HG03159 (cell line): ENCODE measurements around the gene MYO9A.
"Not testable (repeated sequence)": the region's sequence is repeated elsewhere in the genome, so short reads cannot be mapped to it uniquely, and the experiment has no call there.

Source experiments
- ATAC-seq: cut with Tn5 transposase; IDR thresholded peaks from one replicate; pipeline ENCODE4 v1.9.1; 2021; ENCODE audit warnings: mild to moderate bottlenecking, moderate library complexity; ENCODE audit not compliant: unreplicated experiment

MYO9A gene

DNA sequence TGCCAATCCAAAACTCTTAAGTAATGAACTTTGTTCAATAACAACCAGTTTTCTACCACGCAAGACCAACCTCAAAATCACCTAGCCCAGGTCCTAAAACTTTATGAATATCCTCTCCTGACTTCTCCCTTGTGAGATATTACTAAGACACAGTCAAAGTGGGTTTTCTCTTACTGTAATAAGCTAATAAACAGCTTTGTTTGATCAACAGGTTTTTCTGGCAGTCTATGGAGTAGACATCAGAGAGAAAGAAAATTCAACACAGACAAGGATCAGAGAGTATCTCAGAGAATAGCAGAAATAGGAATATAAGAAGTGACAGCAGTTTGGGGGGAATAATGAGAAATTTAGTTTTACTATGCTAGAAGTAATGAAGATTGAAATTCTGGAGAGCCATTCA, 228.0 kb downstream of the MYO9A start:
- ATAC-seq, result no peak

- no peak for ATAC-seq
Measured at GRCh38 chr15:71889385-71889784, 228.6 kb downstream of the MYO9A start.

DNA sequence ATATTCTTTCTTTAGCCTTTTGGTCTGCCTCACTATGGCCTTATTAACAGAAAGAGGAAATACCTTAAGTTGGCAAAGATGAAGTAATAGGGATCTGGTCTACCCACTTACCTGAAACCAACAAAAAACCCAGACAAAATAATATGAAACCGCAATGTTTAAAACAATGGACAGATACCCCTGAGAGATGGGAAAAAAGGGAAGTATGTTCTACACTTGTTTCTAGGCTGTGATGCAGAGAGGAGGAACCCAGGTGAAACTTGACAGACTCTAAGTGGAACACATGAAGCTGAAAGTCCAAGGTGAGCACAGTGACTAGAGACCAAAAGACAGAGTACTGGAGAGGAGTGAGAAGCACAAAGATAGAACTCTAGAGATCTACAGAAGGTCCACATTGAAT, 229.2 kb downstream of the MYO9A start:
- no peak for ATAC-seq

- no peak for ATAC-seq
Measured at GRCh38 chr15:71885390-71885789, 232.6 kb downstream of the MYO9A start.

DNA sequence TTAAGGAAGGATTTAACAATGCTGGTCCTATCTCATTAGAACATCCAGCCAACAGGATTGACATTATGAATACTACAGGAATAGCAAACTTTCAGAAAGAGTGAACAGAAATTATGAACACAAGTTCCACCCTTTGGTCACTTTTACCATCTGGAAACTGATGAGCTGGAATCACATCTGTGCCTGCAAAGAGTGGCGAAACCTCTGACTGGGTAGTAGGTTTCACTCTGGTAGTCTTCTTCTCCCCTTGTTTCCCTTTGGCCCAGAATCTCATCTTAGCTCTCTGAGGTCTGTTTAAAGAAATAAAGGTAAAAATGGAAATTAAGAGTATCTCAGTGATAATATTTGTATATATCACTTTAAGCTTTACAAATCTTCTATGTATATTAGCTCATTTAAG, 234.5 kb downstream of the MYO9A start:
- ATAC-seq, result no peak

- no peak for ATAC-seq
Measured at GRCh38 chr15:71880276-71880675, 237.7 kb downstream of the MYO9A start.

DNA sequence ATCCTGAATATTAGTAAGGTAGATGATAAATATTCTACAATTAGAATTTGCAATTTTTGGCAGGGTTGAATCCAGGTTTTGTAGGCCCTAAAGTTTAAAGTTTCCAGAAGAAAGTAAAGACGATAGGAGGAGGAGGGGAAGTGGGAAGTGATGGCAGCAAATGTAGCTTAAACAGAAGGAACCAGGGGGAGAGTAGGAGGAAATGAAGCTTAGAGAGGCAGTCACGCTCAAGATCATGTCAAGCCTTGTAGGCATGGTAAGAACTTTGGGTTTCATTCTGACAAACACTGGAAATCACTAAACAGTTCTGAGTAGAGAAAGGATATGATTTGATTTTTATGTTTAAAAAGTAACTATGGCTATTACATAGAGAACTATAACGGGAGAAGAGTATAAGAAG, 243.7 kb downstream of the MYO9A start:
- no peak for ATAC-seq

DNA sequence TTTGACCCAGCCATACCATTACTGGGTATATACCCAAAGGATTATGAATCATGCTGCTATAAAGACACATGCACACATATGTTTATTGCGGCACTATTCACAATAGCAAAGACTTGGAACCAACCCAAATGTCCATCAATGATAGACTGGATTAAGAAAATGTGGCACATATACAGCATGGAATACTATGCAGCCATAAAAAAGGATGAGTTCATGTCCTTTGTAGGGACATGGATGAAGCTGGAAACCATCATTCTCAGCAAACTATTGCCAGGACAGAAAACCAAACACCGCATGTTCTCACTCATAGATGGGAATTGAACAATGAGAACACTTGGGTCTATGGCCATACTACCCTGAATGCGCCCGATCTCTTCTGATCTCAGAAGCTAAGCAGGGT, 259.7 kb downstream of the MYO9A start:
- not testable (repeated sequence) for ATAC-seq

DNA sequence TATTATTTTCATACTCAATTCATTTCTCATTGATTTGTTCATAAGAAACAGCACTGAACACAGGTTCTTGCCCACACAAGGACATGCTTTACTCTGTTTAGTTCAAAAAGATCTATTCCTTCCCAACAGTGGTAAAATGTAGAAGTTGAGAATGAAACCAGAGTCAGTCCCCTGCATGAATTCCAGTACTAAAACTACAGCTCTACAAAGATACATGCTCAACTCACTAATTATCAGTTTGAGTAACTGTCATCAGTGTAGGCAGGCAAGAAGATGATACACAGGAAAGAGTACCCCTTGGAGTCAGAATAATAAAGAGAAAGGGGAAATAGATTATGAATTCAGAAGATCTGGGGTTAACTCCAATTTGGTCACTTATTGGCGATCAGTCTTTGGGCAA, 264.4 kb downstream of the MYO9A start:
- no peak for ATAC-seq

DNA sequence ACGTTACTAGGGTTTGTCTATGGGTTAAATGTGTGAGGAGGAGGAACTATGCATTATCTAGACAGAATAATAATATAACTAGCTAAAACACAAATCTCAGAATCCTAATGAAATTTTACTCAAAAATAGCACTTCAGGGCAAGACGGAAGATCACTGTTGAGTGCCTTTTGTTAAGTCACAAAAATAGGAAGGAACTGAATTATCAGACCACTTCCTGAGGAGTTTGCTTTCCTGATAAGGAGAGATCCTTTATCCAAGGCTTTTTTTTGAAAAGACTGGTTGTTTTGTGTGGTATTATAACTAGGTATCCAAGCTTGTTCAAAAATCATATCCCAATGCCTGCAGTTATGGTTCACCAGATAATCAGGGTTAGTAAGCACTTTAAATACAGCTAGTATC, 273.0 kb downstream of the MYO9A start:
- no peak for ATAC-seq

- no peak for ATAC-seq
Measured at GRCh38 chr15:71841563-71841962, 276.4 kb downstream of the MYO9A start.

DNA sequence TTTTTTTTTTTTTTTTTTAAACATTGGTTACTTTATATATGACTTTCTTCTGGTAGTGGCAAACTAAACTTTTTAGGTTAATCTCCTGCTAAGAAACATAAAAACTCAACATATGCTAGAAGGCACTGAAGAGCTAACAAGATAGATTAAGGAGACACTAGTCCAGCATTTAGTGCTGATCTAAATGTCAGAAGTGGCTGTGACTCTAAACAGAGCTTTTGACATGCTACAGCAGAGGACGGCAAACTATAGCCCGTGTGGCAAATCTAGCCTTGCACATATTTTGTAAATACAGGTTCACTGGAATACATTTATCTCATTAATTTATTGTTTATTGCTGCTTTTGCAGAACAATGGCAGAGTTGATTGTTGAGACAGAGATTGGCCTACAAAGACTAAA, 287.0 kb downstream of the MYO9A start:
- ATAC-seq, result no peak

DNA sequence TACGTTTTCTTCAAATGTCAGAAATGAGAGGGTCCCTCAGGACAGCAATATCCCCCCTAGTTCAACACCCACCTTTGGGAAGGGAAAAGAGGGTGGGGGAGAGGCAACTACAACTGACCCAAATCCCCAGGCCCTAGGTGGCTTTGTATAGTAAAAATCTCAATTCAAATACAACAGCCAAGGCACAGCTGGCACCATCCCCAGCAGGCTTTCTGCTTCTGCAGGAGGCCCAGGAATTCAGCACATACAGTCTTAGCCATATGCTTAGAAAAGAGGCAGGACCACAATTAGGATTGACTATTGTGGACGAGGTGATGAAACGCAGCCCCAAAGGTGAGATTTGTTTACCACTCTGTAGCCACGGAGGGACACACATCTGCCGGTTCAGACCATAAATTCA, 291.8 kb downstream of the MYO9A start:
- no peak for ATAC-seq

- no peak for ATAC-seq
Measured at GRCh38 chr15:71825021-71825730, 292.8 kb downstream of the MYO9A start.

DNA sequence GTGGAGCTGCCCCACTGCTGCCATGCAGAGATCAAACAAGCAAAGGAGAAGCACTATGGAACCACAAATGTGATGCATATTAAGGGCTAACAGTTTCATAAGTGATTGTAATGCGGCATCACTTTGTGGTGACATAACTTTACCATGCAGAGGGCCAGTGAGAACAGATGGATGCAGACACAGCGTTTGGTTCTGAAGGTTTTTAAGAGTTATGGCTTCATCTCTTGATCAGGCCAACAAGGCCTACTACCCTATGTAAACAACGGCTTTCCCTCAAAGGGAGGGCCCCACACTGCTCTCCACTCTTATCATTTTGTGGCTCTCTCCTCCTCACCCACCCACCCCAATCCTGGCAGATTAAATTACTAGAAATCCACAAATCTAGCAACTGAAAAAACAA, 294.1 kb downstream of the MYO9A start:
- ATAC-seq, result no peak

DNA sequence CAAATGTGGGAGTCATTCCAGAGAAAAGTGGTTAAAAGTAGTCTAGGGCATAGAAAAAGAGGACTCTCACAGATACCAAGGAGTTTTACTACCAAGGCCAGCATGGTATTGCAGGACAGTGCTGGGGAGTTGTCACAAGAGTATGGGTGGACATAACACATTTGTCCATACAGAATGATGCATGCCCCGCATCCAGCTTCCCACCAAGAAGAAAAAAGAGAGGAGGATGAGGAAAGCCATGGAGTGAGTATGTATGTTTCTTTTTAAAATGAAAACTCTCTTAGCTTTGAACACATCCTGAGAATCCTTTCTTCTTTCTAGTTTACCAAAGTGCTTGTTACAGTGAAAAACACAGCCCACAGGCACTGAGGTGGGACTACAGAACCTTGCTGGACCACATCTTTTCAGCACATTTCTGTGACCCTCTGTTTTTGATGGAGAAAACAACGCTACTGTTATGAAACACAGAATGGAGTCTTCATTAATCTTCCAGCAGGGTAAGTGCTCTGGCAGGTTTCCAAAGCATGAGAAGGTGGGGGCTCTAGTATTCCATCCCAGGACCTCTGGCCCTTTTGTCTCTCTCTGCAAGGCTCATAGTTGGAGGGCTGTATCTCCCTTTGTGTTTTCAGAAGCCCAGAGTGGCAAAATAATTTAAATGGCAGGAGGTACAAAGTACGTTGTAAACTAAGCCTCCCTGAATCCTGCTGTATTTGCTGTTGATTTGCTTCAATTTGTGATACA, 294.9 kb downstream of the MYO9A start:
- no peak for ATAC-seq

DNA sequence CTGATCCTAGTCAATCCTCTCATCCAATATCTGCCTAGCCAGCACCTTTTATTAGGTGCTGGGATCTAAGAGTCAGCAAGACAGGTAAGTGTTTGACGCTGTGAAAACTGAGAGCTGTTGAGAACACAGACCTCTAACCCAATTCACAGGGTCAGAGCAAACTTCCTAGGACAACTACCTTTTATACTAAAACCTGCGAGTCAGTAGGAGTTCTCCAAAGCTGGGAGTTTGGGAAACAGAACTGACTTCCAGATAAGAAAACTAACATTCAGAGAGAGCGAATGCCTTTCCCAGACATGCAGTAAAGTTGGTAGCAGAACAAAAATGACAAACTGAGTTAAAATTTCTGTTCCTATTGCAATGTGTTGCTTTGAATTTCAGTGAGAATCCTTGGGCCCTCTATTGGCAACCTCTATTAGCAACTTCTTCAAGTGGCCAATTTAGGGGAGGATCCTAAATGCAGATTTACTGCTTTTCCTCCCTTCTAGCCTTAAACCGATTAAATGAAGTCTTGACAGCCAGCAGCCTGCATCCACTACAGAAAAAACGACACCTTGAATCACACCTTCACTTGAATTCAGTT, 296.3 kb downstream of the MYO9A start:
- no peak for ATAC-seq

- ATAC-seq, result no peak
Measured at GRCh38 chr15:71820127-71820526, 297.8 kb downstream of the MYO9A start.

GRCh38 chr15:71817351-71817750, 300.6 kb downstream of the MYO9A start:
- ATAC-seq, result no peak

- ATAC-seq, result no peak
Measured at GRCh38 chr15:71815301-71815700, 302.6 kb downstream of the MYO9A start.

DNA sequence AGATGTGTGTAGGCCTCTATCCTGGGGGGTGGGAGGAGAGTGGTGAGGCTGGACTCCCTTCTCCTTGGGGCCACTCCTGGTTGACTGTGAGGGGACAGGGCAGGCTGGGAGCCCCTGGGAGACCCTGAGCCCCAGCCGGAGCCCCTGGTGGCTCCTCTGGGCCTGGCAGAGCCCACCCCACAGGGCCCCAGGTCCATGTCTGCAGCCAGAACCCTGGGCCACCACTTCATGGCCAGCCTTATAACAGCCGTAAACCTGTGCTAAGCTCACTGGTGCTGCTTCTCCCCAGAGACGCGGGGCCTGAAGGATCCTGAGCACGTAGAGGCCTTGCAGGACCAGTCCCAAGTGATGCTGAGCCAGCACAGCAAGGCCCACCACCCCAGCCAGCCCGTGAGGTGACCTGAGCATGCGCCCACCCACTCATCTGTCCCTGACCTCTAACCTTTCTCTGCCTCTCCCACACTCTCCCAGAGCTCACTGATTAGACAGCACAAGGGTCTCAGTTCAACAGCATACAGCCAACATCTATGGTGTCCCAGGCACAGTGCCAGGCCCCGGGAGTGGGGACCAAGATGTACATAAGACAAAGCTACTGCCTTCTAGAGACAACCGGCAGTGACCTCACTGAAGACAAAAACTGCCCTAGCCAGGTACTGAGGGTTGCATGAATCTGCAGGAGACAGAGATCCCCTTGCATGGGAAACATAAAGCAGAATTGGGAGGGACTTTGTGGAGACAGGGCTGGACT, 304.1 kb downstream of the MYO9A start:
- ATAC-seq, result no peak
